ENCODE data around the gene MARK3. TPM values are rescaled to one million over a fixed set of nuclear protein-coding genes. Genes with fewer than 3 reads are reported as not detected.

MARK3 gene
- total RNA-seq, 1 experiment from 2014 or later: 72.5 TPM

DNA sequence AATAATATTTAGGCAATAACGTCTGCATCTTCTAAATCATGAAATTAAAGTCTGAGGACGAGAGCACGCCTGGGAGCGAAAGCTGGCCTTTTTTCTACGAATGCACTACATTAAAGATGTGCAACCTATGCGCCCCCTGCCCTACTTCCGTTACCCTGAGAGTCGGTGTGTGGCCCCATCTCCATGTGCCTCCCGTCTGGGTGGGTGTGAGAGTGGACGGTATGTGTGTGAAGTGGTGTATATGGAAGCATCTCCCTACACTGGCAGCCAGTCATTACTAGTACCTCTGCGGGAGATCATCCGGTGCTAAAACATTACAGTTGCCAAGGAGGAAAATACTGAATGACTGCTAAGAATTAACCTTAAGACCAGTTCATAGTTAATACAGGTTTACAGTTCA lies 118.1 kb downstream of the MARK3 start:
- ATAC-seq: no peak
- no peak for TF ChIP-seq EGR1 (IDR thresholded peaks at IDR 0.05; ENCODE audit: low read depth)
- TF ChIP-seq EZH2 (IDR thresholded peaks at IDR 0.05): no peak
- no peak for TF ChIP-seq ATF3 (IDR thresholded peaks at IDR 0.05)
- TF ChIP-seq ZNF274 (IDR thresholded peaks at IDR 0.05; ENCODE audit: low read depth, low read length): no peak
- TF ChIP-seq JUND (IDR thresholded peaks at IDR 0.05): no peak
- no peak for TF ChIP-seq CTCF (IDR thresholded peaks at IDR 0.05 in 2 of 3, conservative IDR thresholded peaks at IDR 0.05 in 1 of 3; ENCODE audit: borderline replicate concordance in 1 of 3, insufficient read depth in 1 of 3, low read depth in 2 of 3, low read length in 2 of 3)
- no peak for TF ChIP-seq FOSL1 (IDR thresholded peaks at IDR 0.05; ENCODE audit: low read depth)
- no peak for TF ChIP-seq YY1 (IDR thresholded peaks at IDR 0.05; ENCODE audit: extremely low read depth, insufficient replicate concordance, low read depth, low read length)
- TF ChIP-seq, protein P1, sequence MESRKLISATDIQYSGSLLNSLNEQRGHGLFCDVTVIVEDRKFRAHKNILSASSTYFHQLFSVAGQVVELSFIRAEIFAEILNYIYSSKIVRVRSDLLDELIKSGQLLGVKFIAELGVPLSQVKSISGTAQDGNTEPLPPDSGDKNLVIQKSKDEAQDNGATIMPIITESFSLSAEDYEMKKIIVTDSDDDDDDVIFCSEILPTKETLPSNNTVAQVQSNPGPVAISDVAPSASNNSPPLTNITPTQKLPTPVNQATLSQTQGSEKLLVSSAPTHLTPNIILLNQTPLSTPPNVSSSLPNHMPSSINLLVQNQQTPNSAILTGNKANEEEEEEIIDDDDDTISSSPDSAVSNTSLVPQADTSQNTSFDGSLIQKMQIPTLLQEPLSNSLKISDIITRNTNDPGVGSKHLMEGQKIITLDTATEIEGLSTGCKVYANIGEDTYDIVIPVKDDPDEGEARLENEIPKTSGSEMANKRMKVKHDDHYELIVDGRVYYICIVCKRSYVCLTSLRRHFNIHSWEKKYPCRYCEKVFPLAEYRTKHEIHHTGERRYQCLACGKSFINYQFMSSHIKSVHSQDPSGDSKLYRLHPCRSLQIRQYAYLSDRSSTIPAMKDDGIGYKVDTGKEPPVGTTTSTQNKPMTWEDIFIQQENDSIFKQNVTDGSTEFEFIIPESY (IDR thresholded peaks at IDR 0.05; ENCODE audit: extremely low read depth, insufficient replicate concordance, low read length): no peak
- no peak for TF ChIP-seq EZH2phosphoT487 (IDR thresholded peaks at IDR 0.05; ENCODE audit: borderline replicate concordance)
- no peak for TF ChIP-seq CBX3 (IDR thresholded peaks at IDR 0.05; ENCODE audit: low read depth)
- TF ChIP-seq ZFX (IDR thresholded peaks at IDR 0.05): no peak
- no peak for TF ChIP-seq TCF7L2 (IDR thresholded peaks at IDR 0.05; ENCODE audit: borderline replicate concordance, extremely low read depth, insufficient read depth, insufficient read length)
- no peak for TF ChIP-seq POLR2A (IDR thresholded peaks at IDR 0.05; ENCODE audit: borderline replicate concordance, extremely low read depth, insufficient read depth, insufficient read length)
- no peak for TF ChIP-seq SRF (IDR thresholded peaks at IDR 0.05; ENCODE audit: low read depth)
- TF ChIP-seq, protein P2, sequence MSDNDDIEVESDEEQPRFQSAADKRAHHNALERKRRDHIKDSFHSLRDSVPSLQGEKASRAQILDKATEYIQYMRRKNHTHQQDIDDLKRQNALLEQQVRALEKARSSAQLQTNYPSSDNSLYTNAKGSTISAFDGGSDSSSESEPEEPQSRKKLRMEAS (IDR thresholded peaks at IDR 0.05): no peak
- TF ChIP-seq SP1 (IDR thresholded peaks at IDR 0.05; ENCODE audit: low read depth): no peak
- no peak for TF ChIP-seq CEBPB (IDR thresholded peaks at IDR 0.05; ENCODE audit: low read depth)
- TF ChIP-seq POLR2AphosphoS5 (IDR thresholded peaks at IDR 0.05; ENCODE audit: low read depth, low read length): no peak
- Histone ChIP-seq H3K36me3 (ENCODE audit: control insufficient read depth in 1 of 2, insufficient read depth in 2 of 2, low read length in 2 of 2) (peaks cover 23 to 33% of the 10 kb centered on the region in 2 experiments), H3K9ac (ENCODE audit: low read length) (no peak overlapping the region), H3K4me3 (replicated peaks in 1 of 2; ENCODE audit: low read depth in 1 of 2, low read length in 2 of 2) (no peak overlapping the region), H3K27me3 (ENCODE audit: insufficient read depth, low read length) (no peaks in the 10 kb centered on the region), H3K79me2 (ENCODE audit: insufficient read depth, low read length) (peaks cover 15% of the 10 kb centered on the region), H3K27ac (ENCODE audit: low read depth, low read length) (no peak overlapping the region), H3K9me3 (ENCODE audit: control insufficient read depth in 1 of 2, insufficient read depth in 1 of 2, low read depth in 1 of 2, low read length in 2 of 2) (no peaks in the 10 kb centered on the region), H3K4me1 (ENCODE audit: control insufficient read depth in 1 of 2, insufficient read depth in 2 of 2, low read length in 2 of 2) (no peaks in the 10 kb centered on the region), H2AFZ (ENCODE audit: low read depth, low read length, poor library complexity, severe bottlenecking) (no peak overlapping the region), H3K4me2 (ENCODE audit: low read length) (no peak overlapping the region), H3K9me2 (ENCODE audit: insufficient read depth) (no peaks in the 10 kb centered on the region), H4K20me1 (ENCODE audit: insufficient read depth) (no peaks in the 10 kb centered on the region; the same call in 1 of the 2 replicates)
- intact Hi-C loops (cut with micrococcal nuclease): no loop called here
- RAD21 ChIA-PET (ENCODE audit: low non-redundant PET in 1 of 2, low total read pairs in 2 of 2, uncharacterized antibody in 2 of 2, unreplicated experiment in 2 of 2): no interaction called here
- BruUV-seq (replicated peaks): no TSS peak
- CTCF ChIA-PET: no interaction called here
- POLR2A ChIA-PET: no interaction called here
- no peak for DNase-seq (ENCODE audit: low read depth, low spot score)
